CD4-positive, alpha-beta T cell treated with Interleukin-6 at 100 ng/mL for 8 hours (primary cell): ENCODE measurements around the gene MYZAP.
A peak's percentile ranks its signal among the peaks of the same experiment; 100 is the strongest.

Experiments used
- DNase-seq: peaks from one replicate; pipeline ENCODE4 v3.0.0-alpha.2; 2020; ENCODE audit warnings: mixed read lengths, low spot score

The MYZAP gene

GRCh38 chr15:57591822-57592367, at the start of gene MYZAP:
TSS of gene MYZAP (plus strand) at chr15:57591904. CDS start at chr15:57592035, 131 bp downstream.
- peak; percentile 51 for DNase-seq

DNA sequence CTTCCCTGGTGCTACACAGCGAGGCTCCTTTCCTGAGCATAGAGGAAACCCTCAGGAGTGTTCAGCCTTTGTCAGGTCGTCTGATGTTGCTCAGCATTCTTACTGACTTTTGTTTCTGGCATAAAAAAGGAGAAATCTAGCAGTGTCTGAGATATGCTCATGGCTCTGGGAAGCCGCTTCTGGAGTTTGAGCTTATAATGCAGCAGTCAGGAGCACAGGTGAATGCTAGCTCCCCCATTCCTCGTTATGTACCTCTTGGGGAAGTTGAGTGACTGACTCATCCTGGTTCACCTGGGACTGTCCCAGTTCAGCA, 49.2 kb upstream of the MYZAP start:
- no peak for DNase-seq

DNA sequence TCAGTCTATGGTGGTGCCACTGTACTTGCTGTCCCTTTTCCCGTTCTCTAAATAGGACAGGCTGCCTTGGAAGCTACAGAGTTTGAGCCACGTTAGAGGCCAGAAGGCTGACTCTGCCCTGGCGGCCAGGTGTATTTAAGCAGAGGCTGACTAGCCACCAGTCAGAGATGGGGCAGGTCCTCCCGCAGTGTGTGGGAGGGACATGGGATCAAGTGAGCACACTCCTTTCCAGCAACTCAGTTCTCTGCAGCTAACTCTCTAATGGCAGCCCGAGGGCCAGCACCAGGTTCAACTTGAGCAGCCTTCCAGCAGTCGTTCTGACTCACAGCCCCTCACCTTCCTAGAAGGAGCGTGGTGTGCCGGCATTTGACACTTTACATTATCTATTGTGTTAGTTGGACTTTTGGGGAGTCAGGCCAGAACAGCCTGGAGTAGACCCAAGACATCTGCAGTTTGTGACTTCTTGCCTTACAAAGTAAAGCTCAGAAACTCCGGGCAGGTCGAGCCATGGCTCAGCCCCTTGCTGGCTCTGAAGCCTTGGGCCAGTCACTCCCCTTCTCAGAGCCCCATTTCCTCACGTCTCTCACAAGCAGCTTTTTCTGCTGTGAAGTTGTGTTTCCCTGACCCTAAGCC, 46.7 kb upstream of the MYZAP start:
- no peak for DNase-seq

- DNase-seq = no peak
Observed at GRCh38 chr15:57545995-57546394, 45.7 kb upstream of the MYZAP start.

DNA sequence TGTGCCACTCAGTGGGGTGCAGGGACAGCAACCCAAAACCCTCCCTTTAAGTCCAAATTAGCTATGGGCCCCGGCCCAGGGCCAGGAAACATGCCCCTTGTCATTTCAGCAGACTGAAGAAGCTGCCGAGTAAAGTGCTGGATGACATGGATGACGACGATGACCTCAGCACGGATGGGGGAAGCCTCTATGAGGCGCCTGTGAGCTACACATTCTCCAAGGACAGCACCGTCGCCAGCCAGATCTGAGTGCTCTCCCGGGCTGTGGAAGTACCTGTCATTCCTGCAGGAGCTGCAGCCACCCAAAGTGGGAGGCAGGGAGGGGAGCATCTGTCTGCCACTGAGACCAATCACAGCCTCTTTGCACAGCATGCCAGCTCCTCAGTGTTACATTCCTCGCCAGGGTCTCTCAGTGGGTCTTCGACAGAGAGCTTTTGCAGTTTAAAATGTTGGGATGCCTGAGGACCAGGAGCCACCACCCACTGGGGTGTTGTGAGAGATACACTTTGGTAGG, 44.4 kb upstream of the MYZAP start:
- DNase-seq = no peak

GRCh38 chr15:57548351-57548750, 43.4 kb upstream of the MYZAP start:
- DNase-seq = no peak

DNA sequence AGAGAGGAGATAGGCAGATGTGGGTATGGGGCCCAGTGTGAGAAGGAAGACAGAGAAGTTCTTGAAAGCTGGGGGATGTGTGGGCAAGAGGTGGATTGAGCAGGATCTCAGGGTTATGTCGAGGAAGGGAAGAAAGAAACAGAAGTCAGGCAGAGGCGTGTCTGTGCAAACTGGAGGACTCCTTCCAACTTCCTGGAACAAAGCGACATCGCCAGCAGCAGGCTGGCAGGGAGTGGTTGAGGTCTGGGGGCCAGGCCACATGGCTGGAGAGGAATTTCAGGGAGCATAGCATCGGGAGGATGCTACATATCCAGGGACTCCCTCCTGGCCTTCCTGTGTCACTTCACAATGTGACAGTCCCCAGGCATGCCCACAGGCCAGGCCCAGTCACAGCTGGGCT, 42.9 kb upstream of the MYZAP start:
- DNase-seq = no peak

DNA sequence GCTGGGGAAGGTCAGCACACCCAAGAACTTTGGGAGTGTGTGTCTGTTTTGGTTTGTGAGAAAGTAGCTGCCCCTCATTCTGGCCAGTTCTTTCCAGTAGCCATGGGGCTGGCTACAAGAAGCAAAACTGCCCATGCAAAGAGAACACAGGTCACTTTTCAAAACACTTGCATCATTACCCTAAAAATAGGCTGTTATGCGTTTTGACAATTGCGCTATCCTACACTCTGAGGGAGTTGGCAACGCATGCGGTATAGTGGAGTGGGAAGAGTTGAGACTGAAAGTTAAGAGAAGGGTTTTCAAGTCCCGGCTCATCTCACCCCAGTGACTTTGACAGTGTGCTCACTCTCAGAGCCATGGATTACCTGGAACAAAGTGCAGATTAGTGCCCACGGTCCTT, 41.8 kb upstream of the MYZAP start:
- no peak for DNase-seq

DNA sequence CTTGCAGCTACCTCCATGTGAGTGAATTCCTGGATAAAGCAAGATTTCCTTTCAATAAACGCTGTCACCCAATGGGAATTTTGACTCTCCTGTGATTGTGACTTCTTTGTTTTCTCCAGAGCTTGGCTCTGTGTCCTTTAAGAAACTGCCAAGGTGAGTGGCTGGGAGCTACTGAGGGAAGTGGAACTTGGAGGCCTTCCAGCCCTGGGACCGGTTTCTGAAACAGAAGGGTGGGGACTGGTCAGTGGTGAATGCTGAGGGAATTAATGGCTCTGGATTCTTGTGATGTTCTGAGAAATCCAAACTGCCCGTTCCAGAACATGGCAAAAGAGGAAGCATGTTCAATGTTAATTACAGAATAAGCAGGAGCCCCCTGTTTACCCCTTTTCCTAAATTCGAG, 41.1 kb upstream of the MYZAP start:
- no peak for DNase-seq

DNA sequence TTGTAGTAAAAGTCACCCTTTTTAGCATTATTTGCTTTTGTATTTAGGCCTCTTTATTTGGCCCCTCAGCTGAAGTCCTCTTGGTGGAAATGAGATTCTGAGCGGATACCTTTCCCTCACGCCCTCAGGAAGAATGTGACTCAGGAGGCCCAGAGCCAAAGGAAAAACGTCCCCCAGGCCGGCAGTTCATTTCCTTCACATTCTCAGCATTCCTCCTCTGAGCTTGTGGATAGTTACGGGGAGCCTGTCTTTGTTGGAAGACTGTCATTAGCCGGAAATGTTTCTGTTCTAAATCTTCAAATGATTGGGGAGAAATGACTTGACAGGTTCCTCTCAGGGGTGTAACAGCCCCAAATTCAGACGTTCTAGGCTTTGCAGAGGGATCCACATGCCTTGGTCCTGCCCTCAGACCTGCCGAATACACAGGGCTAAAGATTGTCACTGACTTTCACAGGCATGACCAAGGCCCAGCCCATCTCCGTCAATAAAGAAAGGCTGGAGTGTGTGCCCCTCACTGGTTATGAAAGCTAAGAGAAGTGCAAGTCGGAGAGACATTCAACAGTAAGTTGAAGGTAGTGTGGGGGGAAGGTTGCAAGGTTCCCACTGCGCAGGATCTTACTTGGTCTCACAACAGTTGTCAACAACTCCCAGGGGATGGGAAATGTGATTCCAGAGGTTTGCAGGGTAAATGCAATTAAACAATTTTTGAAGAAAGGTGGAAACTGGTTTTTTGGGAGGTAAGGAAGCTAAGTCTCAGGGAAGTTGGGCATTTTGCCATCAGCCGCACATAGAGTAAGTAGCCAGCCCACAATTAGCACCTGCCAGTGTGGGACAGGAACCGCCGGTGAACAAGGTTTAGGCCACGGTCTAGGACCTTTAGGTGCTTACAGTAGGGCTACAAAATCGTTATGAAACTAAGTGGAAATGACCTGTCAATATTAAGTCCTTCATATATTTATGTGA, 39.7 kb upstream of the MYZAP start:
- DNase-seq = no peak

DNA sequence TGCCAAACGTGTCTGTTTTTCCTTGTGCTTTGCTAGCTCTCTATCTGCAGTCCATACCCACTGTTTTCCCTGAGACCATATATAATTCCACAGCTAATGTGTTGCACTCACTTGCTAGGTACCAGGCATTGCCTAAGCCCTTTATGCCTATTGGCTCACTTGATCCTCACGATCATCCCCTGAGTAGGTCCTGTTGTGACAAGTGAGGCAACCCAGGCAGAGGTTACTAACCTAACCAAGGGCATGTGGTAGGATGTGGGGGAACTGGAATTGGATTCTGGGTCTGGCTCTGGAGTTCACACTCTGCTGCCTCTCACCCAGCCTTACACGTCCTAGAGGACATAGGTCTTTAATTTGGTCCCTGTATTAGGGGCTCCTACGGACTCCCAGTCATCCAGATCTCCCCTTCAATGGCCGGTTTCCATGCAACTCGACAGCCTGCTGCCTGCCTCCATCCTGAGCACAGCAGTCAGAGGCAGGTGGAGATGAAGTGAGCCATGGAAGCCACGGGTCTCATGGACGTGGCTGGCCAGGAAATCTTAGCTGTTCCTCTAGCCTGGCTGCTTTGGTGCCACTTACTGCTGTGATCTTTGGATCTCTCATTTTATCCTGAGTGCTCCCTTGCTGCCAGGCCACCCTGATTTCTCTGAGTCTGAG, 38.9 kb upstream of the MYZAP start:
- no peak for DNase-seq

- no peak for DNase-seq
Observed at GRCh38 chr15:57553526-57553925, 38.2 kb upstream of the MYZAP start.

DNA sequence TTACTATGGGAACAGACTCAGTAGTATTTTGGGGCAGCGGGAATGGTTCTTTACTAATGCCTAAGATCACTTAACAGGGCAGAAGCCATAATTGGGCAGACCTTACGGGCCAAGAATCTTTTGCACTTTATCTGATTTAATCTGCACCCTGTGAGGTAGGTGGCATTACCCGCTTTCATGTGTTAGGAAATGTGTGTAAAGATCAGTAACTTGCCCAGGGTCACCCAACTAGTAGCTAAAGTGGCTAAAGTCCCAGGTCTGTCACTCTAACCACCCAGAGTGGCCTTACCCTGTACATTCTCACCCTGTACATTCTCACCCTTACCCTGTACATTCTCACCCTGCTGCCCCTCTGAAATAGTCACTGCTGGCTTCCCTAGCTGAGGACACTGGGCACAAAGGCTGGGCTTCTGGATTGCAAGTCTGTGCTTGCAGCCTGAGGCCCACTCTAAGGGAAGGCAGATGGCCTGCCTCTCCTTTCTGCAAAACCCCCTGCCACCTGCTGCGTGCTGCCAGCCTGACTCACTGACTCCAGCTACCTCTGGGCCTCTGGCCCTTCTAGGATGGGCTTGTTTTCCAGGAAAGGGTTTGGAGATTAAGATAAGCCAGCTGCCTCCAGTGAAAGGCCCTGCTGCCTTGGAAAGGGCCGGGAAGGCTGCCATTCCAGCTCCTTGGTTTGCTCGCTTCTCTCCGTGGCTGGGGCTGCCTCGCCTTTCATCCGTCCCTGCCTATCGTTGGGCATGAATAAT, 37.5 kb upstream of the MYZAP start:
- DNase-seq = no peak

DNA sequence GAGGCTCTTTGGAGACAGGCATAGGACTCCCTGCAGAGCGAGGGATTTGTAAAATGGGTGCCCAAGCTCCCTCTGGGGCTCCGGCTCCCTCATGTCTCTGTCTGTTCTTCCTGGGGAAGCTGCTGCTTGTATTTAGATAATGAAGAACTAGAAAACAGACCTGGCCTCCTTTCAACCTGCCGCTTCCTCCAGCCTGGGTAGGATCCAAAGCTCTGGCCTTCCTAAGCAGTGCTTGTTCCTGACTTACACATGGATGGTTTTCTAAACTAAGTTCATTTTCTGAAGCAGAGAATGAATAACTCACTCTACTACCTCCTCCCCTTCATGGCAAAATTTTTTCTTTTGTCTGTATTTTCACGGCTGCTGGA, 36.9 kb upstream of the MYZAP start:
- no peak for DNase-seq

GRCh38 chr15:57555270-57555669, 36.4 kb upstream of the MYZAP start:
- DNase-seq = no peak

- no peak for DNase-seq
Observed at GRCh38 chr15:57556040-57556439, 35.7 kb upstream of the MYZAP start.

DNA sequence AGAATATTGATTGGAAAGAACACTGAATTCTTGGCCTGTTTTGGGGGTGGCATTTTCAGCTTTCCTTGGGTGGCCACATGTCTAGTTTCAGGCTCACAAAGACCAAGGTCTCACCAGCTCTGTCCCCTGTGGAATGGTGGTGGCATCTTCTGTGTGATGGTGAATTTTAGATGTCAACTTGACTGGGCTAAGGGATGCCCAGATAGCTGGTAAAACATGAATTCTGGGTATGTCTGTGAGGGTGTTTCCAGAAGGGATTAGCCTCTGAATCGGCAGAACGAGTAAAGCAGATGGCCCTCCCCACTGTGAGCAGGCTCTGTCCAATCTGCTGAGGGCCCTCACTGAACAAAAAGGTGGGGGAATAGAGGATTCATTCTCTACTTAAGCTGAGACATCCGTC, 34.4 kb upstream of the MYZAP start:
- no peak for DNase-seq

DNA sequence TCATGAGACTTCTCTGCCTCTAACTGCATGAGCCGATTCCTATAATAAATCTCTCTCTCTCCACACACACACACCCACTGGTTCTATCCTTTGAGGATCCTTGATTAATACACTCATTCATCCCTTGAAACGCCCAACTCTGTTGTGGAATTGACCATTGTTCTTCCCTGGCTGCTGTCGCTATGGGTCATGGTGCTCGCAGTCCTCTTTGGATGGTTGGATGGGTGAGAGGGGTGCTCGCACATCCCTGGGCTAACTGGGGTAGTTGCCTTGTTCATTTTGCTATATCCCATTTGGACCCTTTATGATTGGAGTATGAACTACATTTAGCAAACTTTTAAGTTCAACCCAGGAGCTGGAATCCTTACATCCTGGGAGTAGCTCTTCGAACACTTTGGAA, 33.9 kb upstream of the MYZAP start:
- no peak for DNase-seq

DNA sequence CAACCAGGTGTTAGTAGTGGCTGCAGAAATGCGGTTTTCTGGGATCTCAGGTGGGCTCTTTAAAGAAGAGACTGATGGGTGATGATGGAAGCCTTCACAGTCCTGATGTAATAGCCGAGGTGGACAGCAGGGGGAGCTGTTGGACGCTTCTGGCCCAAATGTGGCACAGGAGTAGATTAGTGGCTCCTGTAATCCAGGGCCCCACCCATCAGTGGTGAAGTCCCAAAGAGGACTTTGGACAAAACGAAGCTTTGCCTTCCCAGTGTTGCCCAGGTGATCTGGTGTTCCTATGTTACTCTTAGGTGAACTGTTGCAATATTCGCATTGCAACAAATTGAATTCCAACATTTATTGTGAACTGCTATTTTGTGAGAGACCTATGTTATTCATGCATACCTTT, 31.8 kb upstream of the MYZAP start:
- DNase-seq = peak; percentile 50

- DNase-seq = peak; percentile 68
Observed at GRCh38 chr15:57561041-57561711, 30.5 kb upstream of the MYZAP start.

GRCh38 chr15:57562196-57562769, 29.4 kb upstream of the MYZAP start:
- DNase-seq = no peak
